GM19351 (cell line): ENCODE results near the gene CHN2.

Experiments
- ATAC-seq: cut with Tn5 transposase; IDR thresholded peaks from one replicate; pipeline ENCODE4 v1.9.1; 2021; ENCODE audit warnings: mild to moderate bottlenecking, moderate library complexity; ENCODE audit not compliant: unreplicated experiment

CHN2 gene

GRCh38 chr7:29483219-29484104 is 288.9 kb downstream of the CHN2 start:
- no peak for ATAC-seq

- no peak for ATAC-seq
Measured at GRCh38 chr7:29484280-29484679, 289.7 kb downstream of the CHN2 start.

- no peak for ATAC-seq
Measured at GRCh38 chr7:29485339-29486190, 291.0 kb downstream of the CHN2 start.

- no peak for ATAC-seq
Measured at GRCh38 chr7:29486191-29486700, 291.7 kb downstream of the CHN2 start.

- no peak for ATAC-seq
Measured at GRCh38 chr7:29487424-29487823, 292.8 kb downstream of the CHN2 start.

GRCh38 chr7:29488203-29488970 is 293.8 kb downstream of the CHN2 start:
- ATAC-seq = no peak

- no peak for ATAC-seq
Measured at GRCh38 chr7:29488977-29489376, 294.4 kb downstream of the CHN2 start.

- ATAC-seq = no peak
Measured at GRCh38 chr7:29490094-29490607, 295.6 kb downstream of the CHN2 start.

- ATAC-seq = no peak
Measured at GRCh38 chr7:29494350-29494749, 299.8 kb downstream of the CHN2 start.

GRCh38 chr7:29495653-29496052 is 301.1 kb downstream of the CHN2 start:
- no peak for ATAC-seq

GRCh38 chr7:29496355-29497020 is 301.9 kb downstream of the CHN2 start:
- ATAC-seq = no peak

- no peak for ATAC-seq
Measured at GRCh38 chr7:29499932-29500331, 305.4 kb downstream of the CHN2 start.

- ATAC-seq = no peak
Measured at GRCh38 chr7:29500719-29501118, 306.1 kb downstream of the CHN2 start.

GRCh38 chr7:29502133-29502532 is 307.6 kb downstream of the CHN2 start:
- no peak for ATAC-seq

- no peak for ATAC-seq
Measured at GRCh38 chr7:29505931-29506330, 311.4 kb downstream of the CHN2 start.

- no peak for ATAC-seq
Measured at GRCh38 chr7:29508608-29509007, 314.0 kb downstream of the CHN2 start.

- ATAC-seq = no peak
Measured at GRCh38 chr7:29510028-29510427, 315.5 kb downstream of the CHN2 start.

- ATAC-seq = no peak
Measured at GRCh38 chr7:29511337-29511736, 316.8 kb downstream of the CHN2 start.

- no peak for ATAC-seq
Measured at GRCh38 chr7:29511851-29512250, 317.3 kb downstream of the CHN2 start.

- ATAC-seq = no peak
Measured at GRCh38 chr7:29516491-29516890, 321.9 kb downstream of the CHN2 start.
